Measurements from ENCODE around the gene SH3GL3. TPM values are rescaled to one million over a fixed set of nuclear protein-coding genes. Genes with fewer than 3 reads are reported as not detected.

SH3GL3 gene
- total and polyA plus RNA-seq, 4 donors, result 0.31 to 8.4 (median 2.3) TPM

DNA sequence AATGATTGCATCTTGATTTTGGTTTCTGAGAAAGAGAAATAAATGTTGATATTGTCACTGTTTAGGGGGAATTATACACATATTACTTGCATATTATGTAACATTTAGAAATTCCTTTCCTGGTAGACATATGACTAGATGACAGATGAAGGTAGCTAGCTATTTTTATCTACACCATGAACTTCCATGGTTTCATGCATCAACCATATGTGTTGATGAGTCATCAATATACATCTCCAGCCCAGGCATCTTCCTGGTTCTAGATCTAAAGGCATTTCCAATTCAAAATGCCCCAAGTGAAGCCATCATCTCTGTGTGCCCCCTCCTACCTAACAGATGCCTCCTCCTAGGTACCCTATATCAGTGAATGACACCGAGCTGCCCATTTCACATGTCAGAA, 197.3 kb downstream of the SH3GL3 start:
- DNase-seq, result no peak
- Histone ChIP-seq H3K9me3 (ENCODE audit: control insufficient read depth in 4 of 4, insufficient read depth in 3 of 4, low read length in 3 of 4) (peaks cover 0 to 5% (median under 1%) of the 10 kb centered on the region in 4 donors), H3K27ac (ENCODE audit: low read depth in 1 of 2, low read length in 1 of 2) (no peak overlapping the region), H3K27me3 (ENCODE audit: control insufficient read depth in 3 of 3, insufficient read depth in 3 of 3, low read length in 2 of 3) (no peaks in the 10 kb centered on the region), H3K4me3 (no peak overlapping the region), H3K36me3 (ENCODE audit: control insufficient read depth in 4 of 4, insufficient read depth in 4 of 4, low read length in 4 of 4) (no peaks in the 10 kb centered on the region), H3K9ac (ENCODE audit: insufficient read depth in 1 of 2, low read length in 2 of 2) (no peak overlapping the region), H3K4me1 (ENCODE audit: control insufficient read depth in 5 of 5, insufficient read depth in 5 of 5, low read length in 5 of 5) (no peaks in the 10 kb centered on the region)
- no peak for ATAC-seq (ENCODE audit: insufficient read depth, low FRiP score)
- 93% methylated on average over 1 of the region's 1 CpG for WGBS, 2 donors
- TF ChIP-seq, protein P1, sequence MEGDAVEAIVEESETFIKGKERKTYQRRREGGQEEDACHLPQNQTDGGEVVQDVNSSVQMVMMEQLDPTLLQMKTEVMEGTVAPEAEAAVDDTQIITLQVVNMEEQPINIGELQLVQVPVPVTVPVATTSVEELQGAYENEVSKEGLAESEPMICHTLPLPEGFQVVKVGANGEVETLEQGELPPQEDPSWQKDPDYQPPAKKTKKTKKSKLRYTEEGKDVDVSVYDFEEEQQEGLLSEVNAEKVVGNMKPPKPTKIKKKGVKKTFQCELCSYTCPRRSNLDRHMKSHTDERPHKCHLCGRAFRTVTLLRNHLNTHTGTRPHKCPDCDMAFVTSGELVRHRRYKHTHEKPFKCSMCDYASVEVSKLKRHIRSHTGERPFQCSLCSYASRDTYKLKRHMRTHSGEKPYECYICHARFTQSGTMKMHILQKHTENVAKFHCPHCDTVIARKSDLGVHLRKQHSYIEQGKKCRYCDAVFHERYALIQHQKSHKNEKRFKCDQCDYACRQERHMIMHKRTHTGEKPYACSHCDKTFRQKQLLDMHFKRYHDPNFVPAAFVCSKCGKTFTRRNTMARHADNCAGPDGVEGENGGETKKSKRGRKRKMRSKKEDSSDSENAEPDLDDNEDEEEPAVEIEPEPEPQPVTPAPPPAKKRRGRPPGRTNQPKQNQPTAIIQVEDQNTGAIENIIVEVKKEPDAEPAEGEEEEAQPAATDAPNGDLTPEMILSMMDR (IDR thresholded peaks at IDR 0.05; ENCODE audit: control extremely low read depth, extremely low read depth), result no peak

GRCh38 chr15:83650831-83651230, 203.7 kb downstream of the SH3GL3 start:
- no peak for DNase-seq
- Histone ChIP-seq H3K4me3 (no peak overlapping the region), H3K36me3 (ENCODE audit: control insufficient read depth in 4 of 4, insufficient read depth in 4 of 4, low read length in 4 of 4) (no peaks in the 10 kb centered on the region), H3K9ac (ENCODE audit: insufficient read depth in 1 of 2, low read length in 2 of 2) (no peak overlapping the region), H3K4me1 (ENCODE audit: control insufficient read depth in 5 of 5, insufficient read depth in 5 of 5, low read length in 5 of 5) (peaks cover 0 to 6% (median 0%) of the 10 kb centered on the region in 5 donors), H3K27me3 (ENCODE audit: control insufficient read depth in 3 of 3, insufficient read depth in 3 of 3, low read length in 2 of 3) (peaks cover 0 to 15% (median 5%) of the 10 kb centered on the region in 3 donors), H3K9me3 (ENCODE audit: control insufficient read depth in 4 of 4, insufficient read depth in 3 of 4, low read length in 3 of 4) (no peaks in the 10 kb centered on the region), H3K27ac (ENCODE audit: low read depth in 1 of 2, low read length in 1 of 2) (no peak overlapping the region)
- no peak for ATAC-seq (ENCODE audit: insufficient read depth, low FRiP score)
- WGBS, 2 donors, result 84 to 90% methylated on average over 2 of the region's 2 CpGs
- TF ChIP-seq, protein P1 (IDR thresholded peaks at IDR 0.05; ENCODE audit: control extremely low read depth, extremely low read depth), result no peak

DNA sequence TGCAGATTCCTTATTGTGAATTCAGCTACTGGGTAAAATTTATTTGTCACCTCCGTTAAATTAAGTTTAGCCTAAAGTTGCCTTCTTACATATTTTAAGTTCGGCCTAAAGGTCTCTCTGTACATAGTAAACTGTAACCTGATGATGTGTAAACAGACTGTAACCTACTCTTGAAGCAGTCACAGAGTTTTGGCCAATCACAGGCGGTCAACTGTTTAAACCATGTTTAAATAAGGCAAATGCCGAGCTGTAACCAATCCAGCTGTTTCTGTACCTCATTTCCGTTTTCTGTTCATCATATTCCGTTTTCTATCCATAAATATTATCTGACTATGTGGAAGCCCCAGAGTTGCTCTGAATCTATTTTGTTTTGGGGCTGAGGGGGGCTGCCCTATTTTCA, 204.4 kb downstream of the SH3GL3 start:
- no peak overlapping the region for H3K4me3 ChIP-seq
- TF ChIP-seq, protein P1 (IDR thresholded peaks at IDR 0.05; ENCODE audit: control extremely low read depth, extremely low read depth), result no peak
- no peak overlapping the region for H3K27ac ChIP-seq (ENCODE audit: low read depth in 1 of 2, low read length in 1 of 2)
- H3K9ac ChIP-seq (ENCODE audit: insufficient read depth in 1 of 2, low read length in 2 of 2), result no peak overlapping the region
- H3K4me1 ChIP-seq (ENCODE audit: control insufficient read depth in 5 of 5, insufficient read depth in 5 of 5, low read length in 5 of 5), result peaks cover 0 to 9% (median 0%) of the 10 kb centered on the region in 5 donors
- H3K36me3 ChIP-seq (ENCODE audit: control insufficient read depth in 4 of 4, insufficient read depth in 4 of 4, low read length in 4 of 4), result no peaks in the 10 kb centered on the region
- ATAC-seq (ENCODE audit: insufficient read depth, low FRiP score) (no peak), DNase-seq (no peak)
- 73 to 86% methylated on average over 6 of the region's 6 CpGs for WGBS, 2 donors
- H3K27me3 ChIP-seq (ENCODE audit: control insufficient read depth in 3 of 3, insufficient read depth in 3 of 3, low read length in 2 of 3), result peaks cover 0 to 15% (median 7%) of the 10 kb centered on the region in 3 donors
- no peaks in the 10 kb centered on the region for H3K9me3 ChIP-seq (ENCODE audit: control insufficient read depth in 4 of 4, insufficient read depth in 3 of 4, low read length in 3 of 4)

DNA sequence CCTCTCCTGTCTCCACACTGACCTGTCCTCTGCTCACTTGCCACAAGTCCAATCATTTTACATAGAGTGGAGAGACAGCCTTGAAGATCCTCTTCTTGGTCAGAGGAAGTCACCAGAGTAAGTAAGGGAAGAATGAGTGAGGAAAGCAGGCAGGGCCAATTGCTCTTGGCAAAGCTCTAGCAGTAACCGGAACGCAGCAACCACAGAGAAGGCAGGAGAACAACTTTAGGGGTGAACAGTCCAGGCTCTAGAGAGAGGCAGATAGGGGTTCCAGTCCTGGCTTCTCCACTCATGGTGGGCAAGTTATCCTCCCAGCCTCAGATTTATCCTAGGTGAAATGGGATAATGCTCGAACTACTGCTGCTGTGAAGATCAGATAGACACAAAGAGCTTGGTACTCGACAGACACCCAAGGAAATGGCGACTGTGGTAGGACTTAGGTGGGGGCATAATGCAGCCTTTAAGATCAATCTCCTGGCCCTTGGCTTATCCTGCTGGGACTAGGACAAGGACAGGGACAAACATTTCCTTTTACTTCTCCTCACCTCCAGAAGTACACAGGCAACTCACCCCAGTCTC, 205.6 kb downstream of the SH3GL3 start:
- no peak overlapping the region for H3K4me3 ChIP-seq
- H3K27ac ChIP-seq (ENCODE audit: low read depth in 1 of 2, low read length in 1 of 2), result no peak overlapping the region
- H3K4me1 ChIP-seq (ENCODE audit: control insufficient read depth in 5 of 5, insufficient read depth in 5 of 5, low read length in 5 of 5), result peaks cover 0 to 13% (median 0%) of the 10 kb centered on the region in 5 donors
- no peaks in the 10 kb centered on the region for H3K9me3 ChIP-seq (ENCODE audit: control insufficient read depth in 4 of 4, insufficient read depth in 3 of 4, low read length in 3 of 4)
- ATAC-seq (ENCODE audit: insufficient read depth, low FRiP score), result no peak
- H3K36me3 ChIP-seq (ENCODE audit: control insufficient read depth in 4 of 4, insufficient read depth in 4 of 4, low read length in 4 of 4), result no peaks in the 10 kb centered on the region
- no peak overlapping the region for H3K9ac ChIP-seq (ENCODE audit: insufficient read depth in 1 of 2, low read length in 2 of 2)
- 89 to 91% methylated on average over 5 of the region's 5 CpGs for WGBS, 2 donors
- no peak for DNase-seq
- H3K27me3 ChIP-seq (ENCODE audit: control insufficient read depth in 3 of 3, insufficient read depth in 3 of 3, low read length in 2 of 3), result peaks cover 0 to 15% (median 7%) of the 10 kb centered on the region in 3 donors
- TF ChIP-seq, protein P1 (IDR thresholded peaks at IDR 0.05; ENCODE audit: control extremely low read depth, extremely low read depth), result no peak

Data from lung (tissue), 12 donors.